Spleen (tissue), 11 donors: ENCODE results near the gene SOX6. TPM values are rescaled to one million over a fixed set of nuclear protein-coding genes. Genes with fewer than 3 reads are reported as not detected.

Source experiments
- DNase-seq: peaks from one replicate; pipeline ENCODE4 v3.0.0-alpha.2; 2020
- H3K27ac ChIP-seq, 8 donors: fragments of 200-600 bp; sonication (generic) in 7 of 8; 1 replicate in 4 of 8; 2 replicates in 4 of 8; pipeline versions ENCODE4 v1.5.0 to v1.8.0; 2016 to 2021; ENCODE audit warnings: inconsistent platforms in 4 of 8, mild to moderate bottlenecking in 4 of 8, moderate library complexity in 1 of 8
- H3K27me3 ChIP-seq, 7 donors: fragments of 200-600 bp; sonication (generic) in 6 of 7; replicated peaks in 1 of 7; 1 replicate in 4 of 7; 2 replicates in 3 of 7; pipeline versions ENCODE4 v1.5.0 to v1.8.0; 2016 to 2021; ENCODE audit warnings: inconsistent platforms in 3 of 7, mild to moderate bottlenecking in 1 of 7
- H3K36me3 ChIP-seq, 6 donors: fragments of 200-600 bp; sonication (generic) in 5 of 6; 1 replicate in 4 of 6; 2 replicates in 2 of 6; pipeline versions ENCODE4 v1.5.0 to v1.8.0; 2016 to 2021; ENCODE audit warnings: inconsistent platforms in 2 of 6
- H3K4me1 ChIP-seq, 6 donors: fragments of 200-600 bp; sonication (generic) in 5 of 6; 1 replicate in 3 of 6; 2 replicates in 3 of 6; pipeline versions ENCODE4 v1.5.0 to v1.8.0; 2016 to 2021; ENCODE audit warnings: inconsistent platforms in 3 of 6
- H3K4me3 ChIP-seq, 8 donors: fragments of 200-600 bp; sonication (generic) in 7 of 8; 1 replicate in 4 of 8; 2 replicates in 4 of 8; pipeline versions ENCODE4 v1.5.0 to v1.8.0; 2016 to 2021; ENCODE audit warnings: inconsistent platforms in 4 of 8, mild to moderate bottlenecking in 4 of 8, moderate library complexity in 2 of 8
- H3K9me3 ChIP-seq, 8 donors: fragments of 200-600 bp; sonication (generic) in 7 of 8; 1 replicate in 4 of 8; 2 replicates in 4 of 8; pipeline versions ENCODE4 v1.5.0 to v1.8.0; 2016 to 2021; ENCODE audit warnings: inconsistent platforms in 4 of 8
- POLR2A ChIP-seq, 3 donors: fragments of 450-650 bp; IDR thresholded peaks; one replicate each; pipeline ENCODE4 v1.5.1; 2017; ENCODE audit warnings: antibody characterized with exemption in 3 of 3, mild to moderate bottlenecking in 1 of 3
- POLR2AphosphoS5 ChIP-seq, 3 donors: sonication (generic); formaldehyde crosslinking; IDR thresholded peaks; one replicate each; pipeline ENCODE4 v1.5.1; 2017; ENCODE audit warnings: antibody characterized with exemption in 3 of 3
- WGBS, 5 donors: extraction: QIAGEN DNeasy Blood & Tissue Kit in 3 of 5; methylation state at CpG; one replicate each; pipeline versions ENCODE4 v1.1.5 to v1.1.7; 2013 to 2018; 5-methylcytosine and 5-hydroxymethylcytosine counted together
- intact Hi-C: fragments of 100-400 bp; cut with DNase I; formaldehyde crosslinking; loops from one replicate; pipeline ENCODE4 v1.15.0; 2023; ENCODE audit warnings: low total_unique reads
- polyA plus RNA-seq, 3 donors: library from polyadenylated mRNA; stranded (reverse); fragments of 200-250 nt; gene quantifications; one replicate each; pipeline ENCODE4 v1.2.1, GENCODE V29; 2013
- total RNA-seq, 7 donors: library from RNA; depleted of rRNA in 3 of 7; stranded (reverse); fragments of >200 nt in 3 of 7; fragmentation: NEBNext Ultra II Directional in 4 of 7; extraction: Animal tissue kit (Norgen Biotek cat#: 25700) in 4 of 7; gene quantifications; one replicate each; pipeline versions ENCODE4 v1.1.0 to v1.2.1, GENCODE V29; 2016 to 2021
- TF ChIP-seq, protein P1 (sequence below), 11 experiments: fragments of 200-600 bp in 7 of 11; fragments of 450-650 bp in 4 of 11; sonication (generic) in 4 of 11; IDR thresholded peaks in 8 of 11; conservative IDR thresholded peaks in 3 of 11; 1 replicate in 7 of 11; 2 replicates in 4 of 11; pipeline versions ENCODE4 v1.4.0 to v1.8.0; 2016 to 2021; ENCODE audit warnings: antibody characterized with exemption in 11 of 11, inconsistent platforms in 4 of 11, mild to moderate bottlenecking in 1 of 11
- donor health status: healthy with polysubstance abuse.
- donor health status: DM: no; HTN: no; CAD: no; lungs with moderate emphysema.
- donor health status: DM: no; HTN: no; CAD: no.
- donor health status: Bipolar disorder and iron deficiency.
- donor health status: healthy.
- donor health status: DM: no; HTN: no; CAD: no.
- donor health status: DM: yes; HTN: yes; CAD: no.

Gene SOX6
- total and polyA plus RNA-seq, 10 donors: 0.11 to 12.4 (median 3.7) TPM

GRCh38 chr11:16338393-16338792, 18.0 kb downstream of the SOX6 start:
- TF ChIP-seq POLR2AphosphoS5 (IDR thresholded peaks at IDR 0.05) (no peak), POLR2A (IDR thresholded peaks at IDR 0.05) (no peak)
- TF ChIP-seq, protein P1, sequence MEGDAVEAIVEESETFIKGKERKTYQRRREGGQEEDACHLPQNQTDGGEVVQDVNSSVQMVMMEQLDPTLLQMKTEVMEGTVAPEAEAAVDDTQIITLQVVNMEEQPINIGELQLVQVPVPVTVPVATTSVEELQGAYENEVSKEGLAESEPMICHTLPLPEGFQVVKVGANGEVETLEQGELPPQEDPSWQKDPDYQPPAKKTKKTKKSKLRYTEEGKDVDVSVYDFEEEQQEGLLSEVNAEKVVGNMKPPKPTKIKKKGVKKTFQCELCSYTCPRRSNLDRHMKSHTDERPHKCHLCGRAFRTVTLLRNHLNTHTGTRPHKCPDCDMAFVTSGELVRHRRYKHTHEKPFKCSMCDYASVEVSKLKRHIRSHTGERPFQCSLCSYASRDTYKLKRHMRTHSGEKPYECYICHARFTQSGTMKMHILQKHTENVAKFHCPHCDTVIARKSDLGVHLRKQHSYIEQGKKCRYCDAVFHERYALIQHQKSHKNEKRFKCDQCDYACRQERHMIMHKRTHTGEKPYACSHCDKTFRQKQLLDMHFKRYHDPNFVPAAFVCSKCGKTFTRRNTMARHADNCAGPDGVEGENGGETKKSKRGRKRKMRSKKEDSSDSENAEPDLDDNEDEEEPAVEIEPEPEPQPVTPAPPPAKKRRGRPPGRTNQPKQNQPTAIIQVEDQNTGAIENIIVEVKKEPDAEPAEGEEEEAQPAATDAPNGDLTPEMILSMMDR (IDR thresholded peaks at IDR 0.05 in 8 of 11, conservative IDR thresholded peaks at IDR 0.05 in 3 of 11): no peak
- intact Hi-C loops: no loop called here
- no peak for DNase-seq
- Histone ChIP-seq H3K4me1 (no peaks in the 10 kb centered on the region), H3K36me3 (no peaks in the 10 kb centered on the region), H3K9me3 (no peaks in the 10 kb centered on the region), H3K27me3 (no peaks in the 10 kb centered on the region), H3K4me3 (no peak overlapping the region), H3K27ac (no peak overlapping the region)
- 70 to 89% (median 82%) methylated on average over 1 of the region's 1 CpG for WGBS, 5 donors

DNA sequence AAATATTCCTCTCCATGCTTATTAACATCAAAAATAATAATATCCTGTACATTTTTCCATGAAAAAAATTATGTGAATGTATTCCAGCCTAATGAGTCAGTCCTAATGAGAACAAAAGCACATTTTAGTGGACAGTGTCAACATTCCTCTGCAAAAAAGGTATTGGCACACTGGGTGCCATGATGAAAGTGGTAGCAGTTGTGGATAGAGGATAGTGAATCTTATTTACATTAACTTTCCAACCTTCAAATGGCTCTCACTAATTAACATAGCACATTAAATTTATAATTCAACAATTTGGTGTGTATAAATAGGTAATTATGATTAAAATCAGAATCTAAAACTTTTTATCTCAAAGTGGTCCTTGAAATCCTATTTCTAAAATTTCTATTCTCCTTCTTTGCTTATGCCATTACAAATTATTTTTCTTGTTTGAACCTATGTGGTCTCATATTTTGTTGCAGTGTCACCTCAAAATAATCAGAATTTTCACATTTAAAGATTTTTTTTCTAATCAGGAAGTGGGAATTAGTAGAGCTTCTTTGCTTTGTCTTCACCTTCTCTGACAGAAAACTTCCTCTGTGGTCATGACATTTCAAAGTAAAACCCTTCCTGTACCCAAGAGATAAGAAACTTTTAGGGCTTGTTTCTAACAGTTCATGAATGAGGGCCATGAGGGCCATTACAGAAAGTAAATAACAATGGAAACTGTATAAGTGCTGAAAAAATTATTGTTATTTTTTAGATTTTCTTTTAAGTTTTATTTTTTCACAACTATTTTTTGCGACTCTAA, 18.7 kb downstream of the SOX6 start:
- intact Hi-C loops: no loop called here
- Histone ChIP-seq H3K27ac (no peak overlapping the region), H3K4me1 (no peaks in the 10 kb centered on the region), H3K4me3 (no peak overlapping the region), H3K36me3 (no peaks in the 10 kb centered on the region), H3K27me3 (no peaks in the 10 kb centered on the region), H3K9me3 (no peaks in the 10 kb centered on the region)
- WGBS, 5 donors: 46 to 61% (median 55%) methylated on average over 1 of the region's 1 CpG
- DNase-seq: no peak
- TF ChIP-seq, protein P1 (IDR thresholded peaks at IDR 0.05 in 8 of 11, conservative IDR thresholded peaks at IDR 0.05 in 3 of 11): no peak
- TF ChIP-seq POLR2A (IDR thresholded peaks at IDR 0.05) (no peak), POLR2AphosphoS5 (IDR thresholded peaks at IDR 0.05) (no peak)

DNA sequence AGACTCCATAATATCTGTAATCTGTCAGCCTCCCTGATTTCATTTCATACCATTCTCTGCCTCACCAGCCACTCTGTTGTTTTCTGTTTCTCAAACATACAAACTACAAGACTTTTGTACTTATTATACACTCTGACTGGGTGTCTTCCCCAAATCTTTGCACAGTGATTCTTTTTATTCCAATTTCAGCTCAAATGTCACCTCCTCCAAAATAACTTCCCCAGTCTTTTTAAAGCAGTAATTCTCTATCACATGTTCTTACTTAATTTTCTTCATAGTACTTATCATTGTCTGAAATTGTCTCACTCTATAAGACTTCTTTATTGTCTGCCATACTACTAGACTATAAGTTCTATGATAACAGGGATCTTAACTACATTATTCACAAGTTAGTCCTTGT, 19.6 kb downstream of the SOX6 start:
- intact Hi-C loops: no loop called here
- Histone ChIP-seq H3K4me3 (no peak overlapping the region), H3K36me3 (no peaks in the 10 kb centered on the region), H3K4me1 (no peaks in the 10 kb centered on the region), H3K9me3 (no peaks in the 10 kb centered on the region), H3K27ac (no peak overlapping the region), H3K27me3 (no peaks in the 10 kb centered on the region)
- TF ChIP-seq, protein P1 (IDR thresholded peaks at IDR 0.05 in 8 of 11, conservative IDR thresholded peaks at IDR 0.05 in 3 of 11): no peak
- TF ChIP-seq POLR2A (IDR thresholded peaks at IDR 0.05): no peak
- no peak for TF ChIP-seq POLR2AphosphoS5 (IDR thresholded peaks at IDR 0.05)
- DNase-seq: no peak

- Histone ChIP-seq H3K27me3 (no peaks in the 10 kb centered on the region), H3K4me3 (no peak overlapping the region), H3K36me3 (no peaks in the 10 kb centered on the region), H3K9me3 (no peaks in the 10 kb centered on the region), H3K27ac (no peak overlapping the region), H3K4me1 (no peaks in the 10 kb centered on the region)
- WGBS, 5 donors: 75 to 86% (median 80%) methylated on average over 6 of the region's 6 CpGs
- DNase-seq: no peak
- intact Hi-C loops: no loop called here
- no peak for TF ChIP-seq POLR2AphosphoS5 (IDR thresholded peaks at IDR 0.05)
- TF ChIP-seq, protein P1 (IDR thresholded peaks at IDR 0.05 in 8 of 11, conservative IDR thresholded peaks at IDR 0.05 in 3 of 11): no peak
- no peak for TF ChIP-seq POLR2A (IDR thresholded peaks at IDR 0.05)
These were observed 20.1 kb downstream of the SOX6 start for GRCh38 chr11:16336204-16336603.
